ENCODE results near the gene ELP5.

Gene ELP5

GRCh38 chr17:7211491-7212273 lies 40.3 kb upstream of the ELP5 start:
- Histone ChIP-seq H3K9me3 (ENCODE audit: severe bottlenecking) (no peaks in the 10 kb centered on the region), H3K4me1 (ENCODE audit: insufficient read depth, poor library complexity, severe bottlenecking) (peaks cover 5% of the 10 kb centered on the region), H3K4me3 (ENCODE audit: severe bottlenecking) (no peak overlapping the region), H3K27me3 (ENCODE audit: insufficient read depth, poor library complexity, severe bottlenecking) (no peaks in the 10 kb centered on the region), H3K36me3 (ENCODE audit: low read depth) (no peaks in the 10 kb centered on the region), H3K27ac (ENCODE audit: poor library complexity, severe bottlenecking) (no peak overlapping the region)
- no peak for TF ChIP-seq CTCF (IDR thresholded peaks at IDR 0.05; ENCODE audit: poor library complexity, severe bottlenecking)
- no peak for ATAC-seq (ENCODE audit: low read depth)
- no peak for DNase-seq (ENCODE audit: low spot score)

- peak; percentile 25 for TF ChIP-seq CTCF (IDR thresholded peaks at IDR 0.05; ENCODE audit: poor library complexity, severe bottlenecking)
- Histone ChIP-seq H3K4me3 (ENCODE audit: severe bottlenecking) (peak overlapping the region; percentile 28), H3K36me3 (ENCODE audit: low read depth) (no peaks in the 10 kb centered on the region), H3K27ac (ENCODE audit: poor library complexity, severe bottlenecking) (no peak overlapping the region), H3K4me1 (ENCODE audit: insufficient read depth, poor library complexity, severe bottlenecking) (peaks cover 5% of the 10 kb centered on the region), H3K9me3 (ENCODE audit: severe bottlenecking) (no peaks in the 10 kb centered on the region), H3K27me3 (ENCODE audit: insufficient read depth, poor library complexity, severe bottlenecking) (no peaks in the 10 kb centered on the region)
- ATAC-seq (ENCODE audit: low read depth) (no peak), DNase-seq (ENCODE audit: low spot score) (no peak)
These were observed 38.1 kb upstream of the ELP5 start for GRCh38 chr17:7213895-7214299.

DNA sequence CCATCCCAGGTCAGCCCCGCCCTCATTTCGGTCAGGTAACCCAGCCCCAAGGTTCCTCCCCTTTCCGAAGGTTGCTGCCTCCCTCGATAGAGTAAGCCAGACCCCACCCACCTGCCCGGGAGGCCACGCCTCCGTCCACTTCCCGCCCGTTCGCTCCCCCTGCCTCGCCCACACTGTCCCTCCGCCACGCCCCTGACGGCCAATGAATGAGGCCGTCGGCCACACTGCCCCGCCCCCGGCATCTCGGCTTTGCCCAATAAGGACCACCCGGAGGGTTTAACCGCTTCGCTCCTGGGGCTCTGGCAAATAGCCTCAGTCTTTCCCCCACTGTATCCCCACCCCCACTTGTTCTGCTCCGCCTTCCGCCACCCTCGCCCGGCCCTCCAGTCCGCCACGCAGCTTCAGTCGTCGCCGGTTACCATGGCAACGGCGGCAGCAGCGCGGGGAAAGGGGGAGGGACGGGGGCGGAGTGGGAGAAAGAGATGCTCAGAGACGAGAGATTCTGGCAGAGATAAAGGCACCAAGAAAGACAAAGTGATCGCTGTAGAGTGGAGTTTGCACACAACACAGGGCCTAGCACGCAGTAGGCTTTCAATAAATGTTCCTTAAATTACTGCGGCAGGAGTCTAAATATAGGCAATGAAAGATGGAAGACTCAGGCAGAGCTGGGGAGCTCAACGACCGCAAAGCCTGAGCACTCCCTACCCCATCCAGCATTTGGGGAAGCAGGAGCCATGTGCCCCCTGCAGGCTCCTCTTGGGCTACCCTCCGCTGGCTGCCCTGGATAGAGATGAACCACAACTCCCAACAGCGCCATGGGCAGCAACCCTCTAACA lies 37.5 kb upstream of the ELP5 start:
- H3K4me1 ChIP-seq (ENCODE audit: insufficient read depth, poor library complexity, severe bottlenecking) = peaks cover 5% of the 10 kb centered on the region
- DNase-seq (ENCODE audit: low spot score) (peak; percentile 99), ATAC-seq (ENCODE audit: low read depth) (peak; percentile 84)
- H3K36me3 ChIP-seq (ENCODE audit: low read depth) = no peaks in the 10 kb centered on the region
- no peaks in the 10 kb centered on the region for H3K27me3 ChIP-seq (ENCODE audit: insufficient read depth, poor library complexity, severe bottlenecking)
- TF ChIP-seq CTCF (IDR thresholded peaks at IDR 0.05; ENCODE audit: poor library complexity, severe bottlenecking) = peak; percentile 43
- peak overlapping the region; percentile 62 for H3K27ac ChIP-seq (ENCODE audit: poor library complexity, severe bottlenecking)
- H3K4me3 ChIP-seq (ENCODE audit: severe bottlenecking) = peak overlapping the region; percentile 28
- no peaks in the 10 kb centered on the region for H3K9me3 ChIP-seq (ENCODE audit: severe bottlenecking)

DNA sequence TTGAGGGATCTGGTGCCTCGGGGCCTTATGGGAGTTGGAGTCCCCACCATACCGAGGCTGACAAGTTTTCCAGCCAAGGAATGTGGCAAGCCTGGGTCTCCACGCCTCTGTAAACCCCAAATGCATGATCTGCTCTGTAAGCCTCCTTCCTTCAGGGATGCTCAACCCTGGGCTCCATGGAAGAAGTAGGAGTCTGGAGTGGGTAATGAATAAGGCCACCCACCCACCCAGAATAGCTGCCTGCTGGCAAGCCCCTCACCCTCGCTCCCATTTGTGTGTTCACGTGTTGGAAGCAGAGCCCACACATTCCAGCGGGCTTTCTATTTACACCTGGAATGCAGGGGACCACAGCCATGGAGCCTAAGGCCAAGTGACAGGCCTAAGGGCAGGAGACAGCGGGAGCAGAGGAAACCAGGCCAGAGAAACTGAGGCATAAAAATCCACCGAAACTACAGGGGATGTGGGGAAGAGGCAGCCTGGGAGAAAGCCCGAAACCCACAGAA lies 36.8 kb upstream of the ELP5 start:
- TF ChIP-seq CTCF (IDR thresholded peaks at IDR 0.05; ENCODE audit: poor library complexity, severe bottlenecking) = peak; percentile 14
- Histone ChIP-seq H3K27me3 (ENCODE audit: insufficient read depth, poor library complexity, severe bottlenecking) (no peaks in the 10 kb centered on the region), H3K4me1 (ENCODE audit: insufficient read depth, poor library complexity, severe bottlenecking) (peaks cover 5% of the 10 kb centered on the region), H3K27ac (ENCODE audit: poor library complexity, severe bottlenecking) (peak overlapping the region; percentile 62), H3K4me3 (ENCODE audit: severe bottlenecking) (peak overlapping the region; percentile 28), H3K9me3 (ENCODE audit: severe bottlenecking) (no peaks in the 10 kb centered on the region), H3K36me3 (ENCODE audit: low read depth) (no peaks in the 10 kb centered on the region)
- no peak for ATAC-seq (ENCODE audit: low read depth)
- DNase-seq (ENCODE audit: low spot score) = no peak
